Testis (tissue), 2 donors: ENCODE data around the gene MED26.

ENCODE experiments used
- POLR2A ChIP-seq: fragments of 450-650 bp; IDR thresholded peaks from one replicate; pipeline ENCODE4 v1.6.1; 2017; ENCODE audit warnings: antibody characterized with exemption, mild to moderate bottlenecking, moderate library complexity
- TF ChIP-seq, protein P1 (sequence below), 3 experiments: fragments of 450-650 bp in 2 of 3; fragments of 200-600 bp in 1 of 3; sonication (generic) in 1 of 3; IDR thresholded peaks; one replicate each; pipeline ENCODE4 v1.5.1; 2016 to 2019; ENCODE audit warnings: antibody characterized with exemption in 3 of 3, mild to moderate bottlenecking in 2 of 3, moderate library complexity in 1 of 3

DNA sequence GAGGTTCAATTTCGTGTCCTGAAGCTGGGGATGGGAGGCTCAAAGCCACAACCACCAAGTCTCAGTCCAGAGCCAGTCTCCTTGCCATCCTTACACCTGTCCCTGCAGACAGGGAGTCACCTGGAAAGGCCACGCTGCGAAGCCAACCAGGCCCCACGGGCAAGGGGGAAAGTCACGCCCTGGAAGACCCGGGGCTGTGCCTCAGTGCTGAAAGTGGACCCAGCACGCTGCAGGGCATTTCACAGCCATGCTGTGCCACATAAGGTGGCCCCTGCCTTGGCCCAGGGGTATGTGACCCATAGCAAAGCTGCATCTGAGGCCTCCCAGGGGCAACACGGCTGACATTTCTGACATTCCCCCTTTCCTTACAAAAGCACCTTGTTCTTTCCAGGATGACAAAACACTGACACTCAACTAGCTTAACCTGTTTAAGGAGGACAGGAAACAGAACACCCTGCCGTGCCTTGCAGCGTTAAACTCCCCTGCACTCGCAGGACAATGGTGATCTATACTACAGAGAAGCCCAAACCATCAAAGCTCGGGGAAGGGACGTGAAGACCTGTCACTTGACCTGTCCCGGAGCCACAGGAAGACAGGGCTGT is 100.6 kb downstream of the MED26 start:
- TF ChIP-seq POLR2A = no peak
- TF ChIP-seq, protein P1, sequence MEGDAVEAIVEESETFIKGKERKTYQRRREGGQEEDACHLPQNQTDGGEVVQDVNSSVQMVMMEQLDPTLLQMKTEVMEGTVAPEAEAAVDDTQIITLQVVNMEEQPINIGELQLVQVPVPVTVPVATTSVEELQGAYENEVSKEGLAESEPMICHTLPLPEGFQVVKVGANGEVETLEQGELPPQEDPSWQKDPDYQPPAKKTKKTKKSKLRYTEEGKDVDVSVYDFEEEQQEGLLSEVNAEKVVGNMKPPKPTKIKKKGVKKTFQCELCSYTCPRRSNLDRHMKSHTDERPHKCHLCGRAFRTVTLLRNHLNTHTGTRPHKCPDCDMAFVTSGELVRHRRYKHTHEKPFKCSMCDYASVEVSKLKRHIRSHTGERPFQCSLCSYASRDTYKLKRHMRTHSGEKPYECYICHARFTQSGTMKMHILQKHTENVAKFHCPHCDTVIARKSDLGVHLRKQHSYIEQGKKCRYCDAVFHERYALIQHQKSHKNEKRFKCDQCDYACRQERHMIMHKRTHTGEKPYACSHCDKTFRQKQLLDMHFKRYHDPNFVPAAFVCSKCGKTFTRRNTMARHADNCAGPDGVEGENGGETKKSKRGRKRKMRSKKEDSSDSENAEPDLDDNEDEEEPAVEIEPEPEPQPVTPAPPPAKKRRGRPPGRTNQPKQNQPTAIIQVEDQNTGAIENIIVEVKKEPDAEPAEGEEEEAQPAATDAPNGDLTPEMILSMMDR (IDR thresholded peaks at IDR 0.05) = no peak
